ENCODE data around the gene MAPK8IP2.

Gene MAPK8IP2

GRCh38 chr22:50620593-50621355, 20.2 kb downstream of the MAPK8IP2 start (continued):
- peak; percentile 53; the same call in 1 of the 2 replicates for TF ChIP-seq OSR2 (tag by site-specific recombination; IDR thresholded peaks at IDR 0.05)
- peak; percentile 83; the same call in 1 of the 2 replicates for TF ChIP-seq ZBTB21 (tag by site-specific recombination; IDR thresholded peaks at IDR 0.05)
- 0 out of 2 replicates have a peak, but pooled peaks have one; percentile 5 for TF ChIP-seq ZNF335 (tag by site-specific recombination; conservative IDR thresholded peaks at IDR 0.05)
- TF ChIP-seq ZBTB49 (tag by site-specific recombination; IDR thresholded peaks at IDR 0.05; ENCODE audit: low read depth), result no peak
- TF ChIP-seq KLF17 (tag by site-specific recombination; IDR thresholded peaks at IDR 0.05), result 0 out of 2 replicates have a peak, but pooled peaks have one; percentile 24

GRCh38 chr22:50621356-50621880, 20.8 kb downstream of the MAPK8IP2 start:
- no peak overlapping the region for H3K27ac ChIP-seq (ENCODE audit: extremely low read depth, low read depth, low read length)
- POLR2A ChIA-PET, result interaction anchor here (0.5 to 1.9 kb wide), 4 partner anchors 60 to 114 kb away, joined by 4 to 13 read pairs (median 6); partner anchors contain the start of genes LMF2, NCAPH2 and SCO2
- TF ChIP-seq ZNF843 (tag by site-specific recombination; IDR thresholded peaks at IDR 0.05) (no peak), EGR2 (tag by site-specific recombination; IDR thresholded peaks at IDR 0.05; ENCODE audit: low read depth) (0 out of 2 replicates have a peak, but pooled peaks have one; percentile 8), SP2 (tag by site-specific recombination; IDR thresholded peaks at IDR 0.05) (0 out of 2 replicates have a peak, but pooled peaks have one; percentile 6), ZBTB20 (tag by site-specific recombination; IDR thresholded peaks at IDR 0.05) (peak; percentile 71; the same call in 1 of the 2 replicates), ATF2 (tag by site-specific recombination; IDR thresholded peaks at IDR 0.05; ENCODE audit: low read depth) (peak; percentile 98), ZNF639 (tag by site-specific recombination; IDR thresholded peaks at IDR 0.05) (no peak; the same call in 1 of the 2 replicates), ZNF433 (tag by site-specific recombination; IDR thresholded peaks at IDR 0.05; ENCODE audit: low read depth) (no peak), ZNF18 (tag by site-specific recombination; IDR thresholded peaks at IDR 0.05) (no peak), ZBTB17 (tag by site-specific recombination; IDR thresholded peaks at IDR 0.05) (peak; percentile 43), ZNF629 (tag by site-specific recombination; IDR thresholded peaks at IDR 0.05) (peak; percentile 86; the same call in 1 of the 2 replicates), ZNF692 (tag by site-specific recombination; IDR thresholded peaks at IDR 0.05) (no peak), ZBTB48 (tag by site-specific recombination; IDR thresholded peaks at IDR 0.05) (peak; percentile 79), TSHZ1 (tag by site-specific recombination; IDR thresholded peaks at IDR 0.05; ENCODE audit: borderline replicate concordance) (peak; percentile 47; the same call in 1 of the 2 replicates), ZNF221 (tag by site-specific recombination; IDR thresholded peaks at IDR 0.05; ENCODE audit: borderline replicate concordance) (no peak), ZFHX2 (tag by site-specific recombination; conservative IDR thresholded peaks at IDR 0.05) (peak; percentile 27; the same call in 1 of the 2 replicates)

More at GRCh38 chr22:50621356-50621880, 20.8 kb downstream of the MAPK8IP2 start:
- CTCF ChIA-PET, result interaction anchor here (0.6 to 4.5 kb wide), 27 partner anchors 9 to 395 kb away, joined by 3 to 24 read pairs (median 4); partner anchors contain the start of genes LMF2, NCAPH2 and SYCE3
- H3K4me3 ChIP-seq (ENCODE audit: low read depth, low read length), result no peak overlapping the region
- H3K9me3 ChIP-seq (ENCODE audit: control insufficient read depth, insufficient read depth, low read depth, low read length), result no peaks in the 10 kb centered on the region
- peaks cover 7% of the 10 kb centered on the region; the same call in 1 of the 2 replicates for H3K4me1 ChIP-seq (ENCODE audit: control insufficient read depth, insufficient read depth, low read length)
- H3K36me3 ChIP-seq (ENCODE audit: control insufficient read depth in 2 of 2, insufficient read depth in 1 of 2, low read length in 2 of 2), result peaks cover 0 to 11% of the 10 kb centered on the region in 2 experiments; a peak in 1 of 3 replicates
